A204.1 (cell line): ENCODE results near the gene DNMBP.
"Not testable (repeated sequence)": the region's sequence is repeated elsewhere in the genome, so short reads cannot be mapped to it uniquely, and the experiment has no call there.

Experiments used
- FAIRE-seq: peaks from 2 replicates; lab custom pipeline; 2012; peaks lifted over from hg19 to GRCh38; lab: Jason Lieb, UNC

Gene DNMBP

GRCh38 chr10:99984211-99985034, 25.3 kb downstream of the DNMBP start:
- FAIRE-seq, result no peak

- peak; percentile 83 for FAIRE-seq
Measured at GRCh38 chr10:99983280-99983988, 26.3 kb downstream of the DNMBP start.

- FAIRE-seq, result no peak
Measured at GRCh38 chr10:99982728-99983127, 27.0 kb downstream of the DNMBP start.

GRCh38 chr10:99981581-99982199, 28.1 kb downstream of the DNMBP start:
- FAIRE-seq, result no peak

GRCh38 chr10:99979066-99979685, 30.6 kb downstream of the DNMBP start:
- no peak for FAIRE-seq

GRCh38 chr10:99977916-99978315, 31.8 kb downstream of the DNMBP start:
- no peak for FAIRE-seq

- no peak for FAIRE-seq
Measured at GRCh38 chr10:99976886-99977665, 32.7 kb downstream of the DNMBP start.

- FAIRE-seq, result no peak
Measured at GRCh38 chr10:99975942-99976809, 33.6 kb downstream of the DNMBP start.

- no peak for FAIRE-seq
Measured at GRCh38 chr10:99975106-99975829, 34.5 kb downstream of the DNMBP start.

- peak; percentile 96 for FAIRE-seq
Measured at GRCh38 chr10:99973190-99973589, 36.6 kb downstream of the DNMBP start.

GRCh38 chr10:99967961-99968360, 41.8 kb downstream of the DNMBP start:
- no peak for FAIRE-seq

GRCh38 chr10:99966306-99966705, 43.4 kb downstream of the DNMBP start:
- FAIRE-seq, result no peak

- FAIRE-seq, result no peak
Measured at GRCh38 chr10:99965700-99966099, 44.0 kb downstream of the DNMBP start.

- FAIRE-seq, result no peak
Measured at GRCh38 chr10:99964791-99965190, 45.0 kb downstream of the DNMBP start.

- not testable (repeated sequence) for FAIRE-seq
Measured at GRCh38 chr10:99963467-99964165, 46.1 kb downstream of the DNMBP start.

- FAIRE-seq, result peak; percentile 62
Measured at GRCh38 chr10:99958806-99959205, 50.9 kb downstream of the DNMBP start.

- FAIRE-seq, result no peak
Measured at GRCh38 chr10:99958302-99958701, 51.4 kb downstream of the DNMBP start.

GRCh38 chr10:99953510-99953909, 56.2 kb downstream of the DNMBP start:
- not testable (repeated sequence) for FAIRE-seq

GRCh38 chr10:99952799-99953198, 56.9 kb downstream of the DNMBP start:
- no peak for FAIRE-seq

- not testable (repeated sequence) for FAIRE-seq
Measured at GRCh38 chr10:99946051-99946450, 63.7 kb downstream of the DNMBP start.
